K562 (cell line): ENCODE measurements around the gene PRDM16. TPM values are rescaled to one million over a fixed set of nuclear protein-coding genes. Genes with fewer than 3 reads are reported as not detected.

Source experiments
- ATAC-seq: fragments of 200-7000 bp; cut with Tn5 transposase; 3 replicates; pipeline ENCODE4 v1.9.1; 2020; ENCODE audit warnings: moderate library complexity
- BruUV-seq: library from RNA; stranded (reverse); fragments of 400-500 nt; replicated peaks from 2 replicates; lab custom pipeline; 2021; lab: Mats Ljungman, UMichigan
- CTCF ChIA-PET: fragments of 300-600 bp; formaldehyde crosslinking; extraction: SDS; loops from one replicate; lab custom pipeline; 2021; ENCODE audit warnings: low intra/inter-chr PET ratio; lab: Yijun Ruan, JAX
- POLR2A ChIA-PET: fragments of 300-600, 350-650 bp; sonication (Branson Sonifier 250); formaldehyde crosslinking; extraction: SDS; loops from one replicate; lab custom pipeline; 2021; ENCODE audit warnings: antibody characterized with exemption, inconsistent platforms; lab: Yijun Ruan, JAX
- DNase-seq, 4 experiments: peaks; one replicate each; pipeline versions ENCODE4 v3.0.0 to v3.0.0-alpha.2; 2011 to 2018; ENCODE audit warnings: low spot score in 3 of 4, mixed read lengths in 3 of 4; ENCODE audit errors: extremely low read depth in 1 of 4
- FAIRE-seq: peaks from 2 replicates; lab custom pipeline; 2011; peaks lifted over from hg19 to GRCh38; lab: Jason Lieb, UNC
- H2AFZ ChIP-seq: 2 replicates; pipeline ENCODE4 v1.6.0; 2011; ENCODE audit warnings: low read depth, low read length, control low read depth, inconsistent platforms
- H3K27ac ChIP-seq: fragments of 200-600 bp; 3 replicates; pipeline ENCODE4 v1.8.0; 2011; ENCODE audit warnings: low read depth, mild to moderate bottlenecking, control low read depth, inconsistent platforms, low read length, moderate library complexity, mixed read lengths; ENCODE audit errors: extremely low read depth
- H3K27me3 ChIP-seq, 2 experiments: fragments of 300-600 bp in 1 of 2; 2 replicates in 1 of 2; 3 replicates in 1 of 2; pipeline versions ENCODE4 v1.6.0 to v1.8.0; 2011; ENCODE audit warnings: inconsistent platforms in 2 of 2, low read length in 2 of 2, mild to moderate bottlenecking in 1 of 2, mixed read lengths in 1 of 2, moderate library complexity in 1 of 2; ENCODE audit not compliant: control insufficient read depth in 2 of 2, insufficient read depth in 2 of 2
- H3K36me3 ChIP-seq: fragments of 300-600 bp; 3 replicates; pipeline ENCODE4 v1.8.0; 2011; ENCODE audit warnings: mild to moderate bottlenecking, low read length, inconsistent platforms; ENCODE audit not compliant: control insufficient read depth, insufficient read depth
- H3K4me1 ChIP-seq, 2 experiments: fragments of 200-600 bp in 1 of 2; replicated peaks in 1 of 2; 2 replicates in 1 of 2; 3 replicates in 1 of 2; pipeline versions ENCODE4 v1.5.1 to v1.8.0; 2011; ENCODE audit warnings: inconsistent platforms in 2 of 2, low read length in 2 of 2, mild to moderate bottlenecking in 1 of 2, mixed read lengths in 1 of 2, moderate library complexity in 1 of 2; ENCODE audit not compliant: control insufficient read depth in 2 of 2, insufficient read depth in 2 of 2
- H3K4me2 ChIP-seq: 2 replicates; pipeline ENCODE4 v1.6.1; 2011; ENCODE audit warnings: low read length, control low read depth, inconsistent platforms, mixed read lengths; ENCODE audit not compliant: insufficient read depth
- H3K4me3 ChIP-seq: fragments of 200-600 bp; sonication (generic), shearing (Covaris generic); 2 replicates; pipeline ENCODE4 v1.5.1; 2016; ENCODE audit warnings: control low read depth, inconsistent platforms
- H3K79me2 ChIP-seq: fragments of 200-600 bp; 3 replicates; pipeline ENCODE4 v1.8.0; 2011; ENCODE audit warnings: low read length, inconsistent platforms; ENCODE audit not compliant: control insufficient read depth, insufficient read depth
- H3K9ac ChIP-seq, 2 experiments: 2 replicates each; pipeline versions ENCODE4 v1.6.0 to v1.6.1; 2011; ENCODE audit warnings: low read depth in 2 of 2, low read length in 2 of 2, control low read depth in 1 of 2, inconsistent platforms in 1 of 2, mild to moderate bottlenecking in 1 of 2, mixed read lengths in 1 of 2; ENCODE audit not compliant: insufficient read depth in 1 of 2
- H3K9me1 ChIP-seq: one replicate; pipeline ENCODE4 v1.6.0; 2011; ENCODE audit warnings: inconsistent platforms, mild to moderate bottlenecking, low read length, moderate library complexity; ENCODE audit not compliant: control insufficient read depth, insufficient read depth
- H3K9me3 ChIP-seq: replicated peaks from 2 replicates; pipeline ENCODE4 v1.5.1; 2011; ENCODE audit warnings: low read depth, low read length, inconsistent platforms; ENCODE audit not compliant: control insufficient read depth, insufficient read depth
- H4K20me1 ChIP-seq: replicated peaks from 2 replicates; pipeline ENCODE4 v1.6.1; 2011; ENCODE audit warnings: low read length, inconsistent platforms, mixed read lengths; ENCODE audit not compliant: control insufficient read depth, insufficient read depth
- ARID3A ChIP-seq: IDR thresholded peaks from 2 replicates; pipeline ENCODE4 v1.6.1; 2012; ENCODE audit warnings: low read depth, low read length, improper control_type of control experiment, borderline replicate concordance
- ATF7 ChIP-seq: fragments of 450-650 bp; IDR thresholded peaks from 2 replicates; pipeline ENCODE4 v1.7.1; 2014; ENCODE audit warnings: mild to moderate bottlenecking, moderate library complexity
- HCFC1 ChIP-seq: IDR thresholded peaks from 2 replicates; pipeline ENCODE4 v1.6.1; 2012; ENCODE audit warnings: low read depth, low read length, improper control_type of control experiment
- NR2C1 ChIP-seq, 2 experiments: fragments of 450-650 bp; IDR thresholded peaks; 2 replicates each; pipeline ENCODE4 v1.6.1; 2017; ENCODE audit warnings: mild to moderate bottlenecking in 2 of 2, antibody characterized with exemption in 1 of 2, inconsistent platforms in 1 of 2, missing compliant biosample characterization in 1 of 2, missing genetic modification characterization in 1 of 2
- NRF1 ChIP-seq, 2 experiments: fragments of 450-650 bp; IDR thresholded peaks in 1 of 2; conservative IDR thresholded peaks in 1 of 2; 2 replicates each; pipeline ENCODE4 v1.6.1; 2014; ENCODE audit warnings: mild to moderate bottlenecking in 2 of 2
- RBM15 ChIP-seq: fragments of 200-400 bp; formaldehyde crosslinking; IDR thresholded peaks from 2 replicates; pipeline ENCODE4 v1.6.1; 2018; ENCODE audit warnings: mild to moderate bottlenecking, low read length, moderate library complexity; ENCODE audit not compliant: insufficient read depth
- ZNF146 ChIP-seq: IDR thresholded peaks from one replicate; pipeline ENCODE4 v1.6.1; 2018; ENCODE audit warnings: missing compliant biosample characterization; ENCODE audit not compliant: unreplicated experiment
- ZNF655 ChIP-seq: fragments of 250-450 bp; sonication (Bioruptor Pico); IDR thresholded peaks from 2 replicates; pipeline ENCODE4 v1.5.0; 2021
- WGBS: fragments of 100-300 bp; shearing (Covaris generic); methylation state at CpG from one replicate; pipeline ENCODE4 v1.1.6; 2016; ENCODE audit warnings: low coverage, mixed read lengths; ENCODE audit not compliant: insufficient coverage; ENCODE audit errors: missing lambda C conversion rate; 5-methylcytosine and 5-hydroxymethylcytosine counted together
- in situ Hi-C: fragments of 300-500 bp; cut with MboI; formaldehyde crosslinking; loops from 4 replicates; pipeline ENCODE4 v1.15.0; 2018; ENCODE audit warnings: inconsistent platforms, mixed read lengths
- intact Hi-C: fragments of 100-400 bp; cut with micrococcal nuclease; formaldehyde crosslinking; loops from 2 replicates; pipeline ENCODE4 v1.14.2; 2022
- polyA plus RNA-seq, 8 experiments: library from polyadenylated mRNA; depleted of rRNA in 4 of 8; stranded (reverse) in 5 of 8; unstranded in 3 of 8; fragments of >200 nt; fragmentation: Nextera tagmentation in 2 of 8; fragmentation: Illumina TruSeq in 1 of 8; extraction: Ambion mirVana in 2 of 8; extraction: Trizol in 1 of 8; gene quantifications; 2 replicates each; pipeline versions ENCODE4 v1.2.1 to v1.2.3, GENCODE V29; 2011 to 2014; ENCODE audit warnings: inconsistent platforms in 1 of 8, missing spikeins in 1 of 8
- total RNA-seq, 7 experiments: library from RNA; depleted of rRNA in 6 of 7; stranded (reverse); fragments of >200 nt in 6 of 7; fragmentation: Illumina TruSeq in 2 of 7; extraction: Trizol in 2 of 7; gene quantifications; 2 replicates each; pipeline versions ENCODE4 v1.2.1 to v1.2.3, GENCODE V29; 2011 to 2021; ENCODE audit warnings: low replicate concordance in 1 of 7
- TF ChIP-seq, protein P1 (sequence below), 3 experiments: fragments of 200-800 bp in 1 of 3; fragments of 250-450 bp in 1 of 3; fragments of 450-650 bp in 1 of 3; sonication (Bioruptor Pico) in 1 of 3; sonication (Bioruptor generic) in 1 of 3; formaldehyde crosslinking in 1 of 3; IDR thresholded peaks; 2 replicates each; pipeline versions ENCODE4 v1.6.1 to v1.8.0; 2016 to 2022; ENCODE audit warnings: mild to moderate bottlenecking in 2 of 3, missing genetic modification characterization in 2 of 3, missing compliant biosample characterization in 1 of 3, moderate library complexity in 1 of 3

PRDM16 gene
- total and polyA plus RNA-seq, 9 of the 15 experiments (the other 6 are each of a cell fraction or from before 2014, with no cell fraction given) = 0.10 to 0.27 TPM; not detected in 7

DNA sequence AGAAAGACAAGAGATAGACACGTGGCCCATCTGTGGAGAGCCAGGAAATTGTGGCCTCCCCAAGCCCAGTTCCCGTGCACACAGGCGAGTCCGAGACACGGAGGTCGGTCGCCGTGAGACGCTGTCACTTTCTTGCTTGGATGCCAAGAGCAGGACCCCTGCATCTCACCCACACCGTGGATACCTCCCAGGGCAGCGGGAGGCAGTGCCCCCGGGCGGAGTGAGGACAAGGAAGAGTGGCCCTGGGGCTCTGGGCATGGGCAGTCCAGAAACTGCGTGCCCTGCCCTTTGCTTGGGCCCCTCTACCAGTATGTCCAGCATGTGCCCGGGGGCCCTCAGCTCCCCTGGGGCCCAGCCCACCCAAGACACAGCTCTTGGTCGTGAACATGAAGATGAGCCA lies 360.8 kb downstream of the PRDM16 start:
- peaks cover 0 to 17% of the 10 kb centered on the region in 2 experiments; a peak in 2 of 5 replicates for H3K4me1 ChIP-seq
- H3K36me3 ChIP-seq = no peaks in the 10 kb centered on the region
- in situ Hi-C loops (loop anchor here (10.0 kb wide), 1 partner anchor 605 kb away; no protein-coding TSS in a partner anchor), intact Hi-C loops (loop anchor here (10.0 kb wide), 1 partner anchor 1015 kb away; the partner anchor contains the start of gene PEX10)
- TF ChIP-seq ARID3A (no peak), RBM15 (no peak), ZNF146 (CRISPR knock-in tag) (no peak), HCFC1 (no peak), NR2C1 (IDR thresholded peaks at IDR 0.05) (no peak), NR2C1 (tag; IDR thresholded peaks at IDR 0.05) (no peak), ATF7 (no peak), NRF1 (conservative IDR thresholded peaks at IDR 0.05 in 1 of 2, IDR thresholded peaks at IDR 0.05 in 1 of 2) (no peak), ZNF655 (no peak)
- TF ChIP-seq, protein P1, sequence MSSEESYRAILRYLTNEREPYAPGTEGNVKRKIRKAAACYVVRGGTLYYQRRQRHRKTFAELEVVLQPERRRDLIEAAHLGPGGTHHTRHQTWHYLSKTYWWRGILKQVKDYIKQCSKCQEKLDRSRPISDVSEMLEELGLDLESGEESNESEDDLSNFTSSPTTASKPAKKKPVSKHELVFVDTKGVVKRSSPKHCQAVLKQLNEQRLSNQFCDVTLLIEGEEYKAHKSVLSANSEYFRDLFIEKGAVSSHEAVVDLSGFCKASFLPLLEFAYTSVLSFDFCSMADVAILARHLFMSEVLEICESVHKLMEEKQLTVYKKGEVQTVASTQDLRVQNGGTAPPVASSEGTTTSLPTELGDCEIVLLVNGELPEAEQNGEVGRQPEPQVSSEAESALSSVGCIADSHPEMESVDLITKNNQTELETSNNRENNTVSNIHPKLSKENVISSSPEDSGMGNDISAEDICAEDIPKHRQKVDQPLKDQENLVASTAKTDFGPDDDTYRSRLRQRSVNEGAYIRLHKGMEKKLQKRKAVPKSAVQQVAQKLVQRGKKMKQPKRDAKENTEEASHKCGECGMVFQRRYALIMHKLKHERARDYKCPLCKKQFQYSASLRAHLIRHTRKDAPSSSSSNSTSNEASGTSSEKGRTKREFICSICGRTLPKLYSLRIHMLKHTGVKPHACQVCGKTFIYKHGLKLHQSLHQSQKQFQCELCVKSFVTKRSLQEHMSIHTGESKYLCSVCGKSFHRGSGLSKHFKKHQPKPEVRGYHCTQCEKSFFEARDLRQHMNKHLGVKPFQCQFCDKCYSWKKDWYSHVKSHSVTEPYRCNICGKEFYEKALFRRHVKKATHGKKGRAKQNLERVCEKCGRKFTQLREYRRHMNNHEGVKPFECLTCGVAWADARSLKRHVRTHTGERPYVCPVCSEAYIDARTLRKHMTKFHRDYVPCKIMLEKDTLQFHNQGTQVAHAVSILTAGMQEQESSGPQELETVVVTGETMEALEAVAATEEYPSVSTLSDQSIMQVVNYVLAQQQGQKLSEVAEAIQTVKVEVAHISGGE (CRISPR knock-in tag; IDR thresholded peaks at IDR 0.05) = no peak
- no peak overlapping the region for H2AFZ ChIP-seq
- H3K9ac ChIP-seq = no peak overlapping the region
- no peak for ATAC-seq
- no peak for FAIRE-seq
- H3K27ac ChIP-seq = no peak overlapping the region
- H3K27me3 ChIP-seq = peaks cover 20 to 88% of the 10 kb centered on the region in 2 experiments; a peak in 3 of 5 replicates
- H3K79me2 ChIP-seq = no peaks in the 10 kb centered on the region
- H3K4me2 ChIP-seq = no peak overlapping the region
- BruUV-seq = no TSS peak
- no peak for DNase-seq
- ChIA-PET POLR2A (interaction anchor here (0.6 kb wide), 1 partner anchor 9 kb away, joined by 4 read pairs; no protein-coding TSS in a partner anchor), CTCF (no interaction called here)
- H4K20me1 ChIP-seq = peaks cover 18% of the 10 kb centered on the region
- H3K9me1 ChIP-seq = peaks cover 3% of the 10 kb centered on the region
- no peaks in the 10 kb centered on the region for H3K9me3 ChIP-seq
- 0% methylated on average over 16 of the region's 16 CpGs for WGBS
- no peak overlapping the region for H3K4me3 ChIP-seq
